Stimulated activated CD8-positive, alpha-beta memory T cell treated with anti-CD3 and anti-CD28 coated beads, Interleukin-7, amount 100 ng/mL, for 48 hours (primary cell): ENCODE results near the gene GRK5.
A peak's percentile ranks its signal among the peaks of the same experiment; 100 is the strongest.
"Not testable (repeated sequence)": the region's sequence is repeated elsewhere in the genome, so short reads cannot be mapped to it uniquely, and the experiment has no call there.

Experiments used
- DNase-seq, 2 donors: peaks; one replicate each; pipeline ENCODE4 v3.0.0-alpha.2; 2020; ENCODE audit warnings: low read depth in 1 of 2; ENCODE audit errors: extremely low read depth in 1 of 2

The GRK5 gene

DNA sequence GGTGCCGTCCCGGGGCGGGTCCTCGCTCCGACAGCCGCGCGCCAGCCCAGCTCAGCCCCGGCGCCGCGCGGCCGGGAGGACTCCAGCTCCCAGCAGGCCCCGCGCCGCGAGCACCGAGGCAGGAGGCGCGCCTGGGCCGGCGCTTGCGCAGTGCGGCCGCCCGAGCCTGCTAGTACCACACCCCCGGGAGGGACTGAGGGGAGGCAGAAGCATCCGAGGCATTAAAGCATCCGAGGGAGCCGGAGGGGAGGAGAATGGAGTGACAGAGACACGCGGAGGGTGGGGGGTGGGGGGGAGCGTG, at the start of gene GRK5:
GRK5 (plus strand) TSS at position 206 of the 301 bp plus-strand sequence. CDS start 347 bp downstream, outside the sequence.
- DNase-seq = peak; percentile 90 to 94

- DNase-seq = no peak
These were observed 48.0 kb upstream of the GRK5 start for GRCh38 chr10:119159332-119159731.

GRCh38 chr10:119161680-119162451, 45.5 kb upstream of the GRK5 start:
- no peak for DNase-seq

GRCh38 chr10:119162452-119163092, 44.8 kb upstream of the GRK5 start:
- no peak for DNase-seq

- DNase-seq = peak; percentile 67 to 69
These were observed 41.9 kb upstream of the GRK5 start, which contains the start of gene SFXN4 for GRCh38 chr10:119165171-119166117. TSS of gene SFXN4 (minus strand) at chr10:119165714. CDS start at chr10:119165647, 67 bp downstream.

- no peak for DNase-seq
These were observed 41.3 kb upstream of the GRK5 start for GRCh38 chr10:119166118-119166500.

GRCh38 chr10:119166564-119166963, 40.8 kb upstream of the GRK5 start:
- no peak for DNase-seq

DNA sequence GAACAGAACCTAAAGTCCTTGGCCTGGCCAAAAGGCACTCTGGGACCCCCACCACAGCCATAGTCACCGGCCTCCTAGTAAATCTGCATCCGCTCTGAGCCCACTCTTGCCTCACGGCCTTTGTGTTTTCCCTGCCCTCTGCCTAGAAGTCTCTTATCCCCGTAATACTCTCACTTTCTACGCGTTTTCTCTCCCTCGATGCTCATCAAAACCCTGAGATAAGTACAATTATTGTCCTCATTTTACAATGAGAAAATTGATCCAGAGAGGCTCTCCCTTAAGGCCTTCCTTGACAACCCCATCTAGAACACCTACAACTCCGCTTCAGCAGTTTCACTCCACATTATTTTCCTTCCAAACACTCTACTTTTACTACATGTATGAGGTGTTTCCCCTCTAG, 40.3 kb upstream of the GRK5 start:
- no peak for DNase-seq

DNA sequence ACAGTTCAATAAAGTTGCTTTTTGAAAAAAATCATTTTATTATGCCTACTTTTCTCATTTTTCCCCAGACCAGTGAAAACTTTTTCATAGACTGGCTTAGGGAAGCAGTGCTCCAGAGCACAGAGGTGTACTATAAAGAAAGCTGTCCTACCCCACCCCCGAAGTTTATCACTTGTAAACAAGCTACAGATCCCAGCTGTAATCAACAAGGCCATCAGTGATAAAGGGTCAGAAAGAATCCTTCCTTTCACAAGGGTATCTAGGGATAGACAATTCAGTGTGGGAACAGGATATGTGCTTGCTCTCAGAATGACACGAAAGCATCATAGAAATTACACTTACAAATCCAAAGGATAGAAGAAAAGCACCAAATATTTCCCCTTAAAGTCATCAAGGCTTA, 33.3 kb upstream of the GRK5 start:
- DNase-seq = no peak

DNA sequence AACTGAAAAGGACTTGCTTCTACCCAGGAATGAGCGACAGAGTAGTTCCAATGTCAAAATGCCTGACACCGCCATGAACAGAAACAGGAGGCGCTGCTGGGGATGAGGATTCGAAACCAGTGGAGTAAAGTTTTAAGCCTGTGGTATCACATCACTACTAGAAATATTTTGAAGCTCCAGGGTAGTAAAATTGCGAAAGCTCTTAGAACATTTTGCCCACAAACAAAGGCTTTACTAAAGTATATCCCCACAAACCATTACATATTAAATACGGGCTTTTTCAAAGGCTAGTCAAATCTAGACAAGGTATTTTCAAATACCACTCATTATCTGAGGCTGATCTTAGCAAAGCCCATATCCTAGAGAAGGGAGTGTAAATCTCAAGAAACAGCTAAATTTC, 31.2 kb upstream of the GRK5 start:
- no peak for DNase-seq

- peak in 1 of 2 donors; percentile 32 for DNase-seq
These were observed 29.5 kb upstream of the GRK5 start for GRCh38 chr10:119177708-119178371.

GRCh38 chr10:119178372-119179119, 28.8 kb upstream of the GRK5 start, which contains the start of gene PRDX3:
TSS of gene PRDX3 (minus strand) at chr10:119178812. CDS start at chr10:119178790, 22 bp downstream.
- peak; percentile 90 to 91 for DNase-seq

- DNase-seq = not testable (repeated sequence)
These were observed 26.4 kb upstream of the GRK5 start for GRCh38 chr10:119180850-119181400.

DNA sequence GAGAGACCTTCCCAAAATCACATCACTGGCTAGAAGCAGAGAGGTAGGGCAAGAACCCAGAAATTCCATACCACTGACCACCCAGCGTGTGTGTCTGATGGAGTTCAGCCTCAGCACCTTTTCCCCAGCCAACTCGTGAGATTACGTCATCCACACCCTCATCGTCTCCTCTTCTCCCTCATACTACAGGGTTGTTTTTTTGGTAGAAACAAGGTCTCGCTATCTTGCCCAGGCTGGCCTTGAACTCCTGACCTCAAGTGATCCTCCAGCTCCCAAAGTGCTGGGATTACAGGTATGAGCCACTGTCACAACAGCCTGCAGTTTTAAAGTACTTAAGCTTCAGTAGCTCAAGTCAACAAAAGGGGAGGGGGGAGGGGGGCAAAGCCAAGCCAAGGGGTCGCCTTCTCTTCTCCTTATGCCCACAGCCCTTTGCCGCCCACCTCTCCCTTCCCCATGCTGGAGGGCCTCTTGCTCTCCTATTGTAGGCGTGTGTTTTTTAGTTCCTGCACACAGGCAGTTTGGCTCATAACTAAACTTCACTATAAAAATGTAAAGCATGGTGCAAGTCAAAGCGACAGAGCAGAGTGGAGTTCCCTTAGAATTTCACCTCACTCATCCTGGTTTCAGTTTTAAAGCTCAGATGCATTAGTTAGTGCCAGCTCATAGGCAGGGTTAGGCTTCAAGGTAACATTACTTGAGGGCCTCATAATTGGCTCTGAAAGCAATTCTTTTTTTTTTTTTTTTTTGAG, 23.5 kb upstream of the GRK5 start:
- DNase-seq = no peak

GRCh38 chr10:119189811-119190282, 17.5 kb upstream of the GRK5 start:
- DNase-seq = no peak

- DNase-seq = no peak
These were observed 17.0 kb upstream of the GRK5 start for GRCh38 chr10:119190353-119190752.

DNA sequence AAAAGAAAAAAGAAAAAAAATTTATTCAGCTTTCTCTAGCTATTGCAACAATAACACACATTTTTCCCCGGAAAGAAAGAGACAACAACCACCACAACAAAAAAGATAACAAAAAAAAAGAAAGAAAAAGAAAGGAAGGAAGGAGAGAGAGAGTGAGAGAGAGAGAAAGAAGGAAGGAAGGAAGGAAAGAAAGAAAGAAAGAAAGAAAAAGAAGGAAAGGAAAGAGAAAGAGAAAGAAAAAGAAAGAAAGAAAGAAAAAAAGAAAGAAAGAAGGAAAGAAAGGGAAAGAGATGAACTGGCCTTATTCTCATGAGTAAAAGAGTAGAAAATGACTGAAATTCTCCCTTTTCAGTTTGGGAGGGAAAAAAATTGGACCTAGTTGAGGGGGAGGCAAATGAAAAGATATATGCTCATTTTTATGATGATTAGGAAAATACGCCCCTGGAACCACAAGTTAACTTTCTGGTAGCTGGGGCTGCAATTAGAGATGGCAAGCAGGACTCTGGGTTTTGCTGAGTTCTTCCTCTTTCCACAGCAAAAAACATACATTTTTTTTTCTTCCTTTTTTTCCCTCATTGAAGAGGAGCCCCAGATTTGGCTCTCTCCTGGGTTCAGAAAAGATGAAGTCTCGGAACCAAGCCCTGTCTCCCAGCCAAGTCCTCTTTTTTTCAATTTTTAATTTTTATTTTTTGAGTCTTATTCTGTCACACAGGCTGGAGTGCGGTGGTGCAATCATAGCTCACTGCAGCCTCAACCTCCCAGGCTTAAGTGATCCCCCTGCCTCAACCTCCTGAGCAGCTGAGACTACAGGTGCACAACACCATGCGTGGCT, 16.2 kb upstream of the GRK5 start:
- no peak for DNase-seq

- DNase-seq = no peak
These were observed 15.5 kb upstream of the GRK5 start for GRCh38 chr10:119191881-119192280.
